ENCODE data around the gene INAVA. TPM values are rescaled to one million over a fixed set of nuclear protein-coding genes. Genes with fewer than 3 reads are reported as not detected.

Gene INAVA
- total RNA-seq, 1 donor from 2014 or later, result 5.0 TPM

GRCh38 chr1:200912737-200913407, 18.2 kb downstream of the INAVA start:
- Mint-ChIP-seq H3K36me3 (ENCODE audit: low read depth) (peaks cover 4% of the 10 kb centered on the region), H3K9me3 (ENCODE audit: low read depth) (no peaks in the 10 kb centered on the region), H3K27ac (ENCODE audit: unreplicated experiment) (no peak overlapping the region), H3K27me3 (ENCODE audit: low read depth) (no peaks in the 10 kb centered on the region), H3K4me3 (ENCODE audit: unreplicated experiment) (no peak overlapping the region), H3K4me1 (ENCODE audit: low read depth) (peaks cover 3% of the 10 kb centered on the region)
- peak; percentile 27 for DNase-seq (ENCODE audit: low spot score)
- TF ChIP-seq CTCF (IDR thresholded peaks at IDR 0.05), result no peak

- TF ChIP-seq CTCF (IDR thresholded peaks at IDR 0.05), result peak; percentile 13
- Mint-ChIP-seq H3K4me1 (ENCODE audit: low read depth) (peaks cover 3% of the 10 kb centered on the region), H3K27ac (ENCODE audit: unreplicated experiment) (no peak overlapping the region), H3K27me3 (ENCODE audit: low read depth) (no peaks in the 10 kb centered on the region), H3K36me3 (ENCODE audit: low read depth) (no peaks in the 10 kb centered on the region), H3K4me3 (ENCODE audit: unreplicated experiment) (no peak overlapping the region), H3K9me3 (ENCODE audit: low read depth) (no peaks in the 10 kb centered on the region)
- DNase-seq (ENCODE audit: low spot score), result peak; percentile 83
Observed at GRCh38 chr1:200916152-200916551, 21.5 kb downstream of the INAVA start.

GRCh38 chr1:200916681-200917080, 22.0 kb downstream of the INAVA start:
- H3K4me1 Mint-ChIP-seq (ENCODE audit: low read depth), result peaks cover 3% of the 10 kb centered on the region
- H3K9me3 Mint-ChIP-seq (ENCODE audit: low read depth), result no peaks in the 10 kb centered on the region
- peak; percentile 68 for DNase-seq (ENCODE audit: low spot score)
- no peaks in the 10 kb centered on the region for H3K36me3 Mint-ChIP-seq (ENCODE audit: low read depth)
- no peaks in the 10 kb centered on the region for H3K27me3 Mint-ChIP-seq (ENCODE audit: low read depth)
- no peak overlapping the region for H3K4me3 Mint-ChIP-seq (ENCODE audit: unreplicated experiment)
- no peak overlapping the region for H3K27ac Mint-ChIP-seq (ENCODE audit: unreplicated experiment)
- no peak for TF ChIP-seq CTCF (IDR thresholded peaks at IDR 0.05)

- no peaks in the 10 kb centered on the region for H3K36me3 Mint-ChIP-seq (ENCODE audit: low read depth)
- peaks cover 6% of the 10 kb centered on the region for H3K4me1 Mint-ChIP-seq (ENCODE audit: low read depth)
- no peak overlapping the region for H3K4me3 Mint-ChIP-seq (ENCODE audit: unreplicated experiment)
- H3K27ac Mint-ChIP-seq (ENCODE audit: unreplicated experiment), result no peak overlapping the region
- no peaks in the 10 kb centered on the region for H3K27me3 Mint-ChIP-seq (ENCODE audit: low read depth)
- no peaks in the 10 kb centered on the region for H3K9me3 Mint-ChIP-seq (ENCODE audit: low read depth)
- no peak for TF ChIP-seq CTCF (IDR thresholded peaks at IDR 0.05)
- DNase-seq (ENCODE audit: low spot score), result peak; percentile 41
Observed at GRCh38 chr1:200917291-200917817, 22.7 kb downstream of the INAVA start.

GRCh38 chr1:200918006-200918405, 23.3 kb downstream of the INAVA start:
- Mint-ChIP-seq H3K27me3 (ENCODE audit: low read depth) (no peaks in the 10 kb centered on the region), H3K9me3 (ENCODE audit: low read depth) (no peaks in the 10 kb centered on the region), H3K4me1 (ENCODE audit: low read depth) (peaks cover 12% of the 10 kb centered on the region), H3K4me3 (ENCODE audit: unreplicated experiment) (no peak overlapping the region), H3K27ac (ENCODE audit: unreplicated experiment) (no peak overlapping the region), H3K36me3 (ENCODE audit: low read depth) (no peaks in the 10 kb centered on the region)
- no peak for DNase-seq (ENCODE audit: low spot score)
- TF ChIP-seq CTCF (IDR thresholded peaks at IDR 0.05), result no peak

All from chondrocyte (in vitro differentiated cells).